ENCODE data around the gene TMCC1.
"Not testable (repeated sequence)": the region's sequence is repeated elsewhere in the genome, so short reads cannot be mapped to it uniquely, and the experiment has no call there.

Gene TMCC1

DNA sequence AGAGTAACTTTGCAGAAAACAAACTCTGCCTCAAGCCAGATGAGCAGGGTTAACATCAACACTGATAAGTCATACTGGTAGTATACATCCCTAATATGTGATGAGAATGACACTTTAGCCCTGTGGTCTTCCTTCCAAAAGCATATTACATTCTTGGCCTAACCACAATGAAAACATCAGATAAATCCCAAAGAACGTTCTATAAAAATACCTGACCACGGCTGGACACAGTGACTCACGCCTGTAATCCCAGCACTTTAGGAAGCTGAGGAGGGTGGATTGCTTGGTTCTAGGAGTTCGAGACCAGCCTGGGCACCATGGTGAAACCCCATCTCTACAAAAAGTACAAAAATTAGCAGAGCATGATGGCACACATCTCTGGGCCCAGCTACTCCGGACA is 4.7 kb downstream of the TMCC1 start:
- ChIA-PET POLR2A (no interaction called here), CTCF (no interaction called here)
- TF ChIP-seq FOXM1 (IDR thresholded peaks at IDR 0.05; ENCODE audit: borderline replicate concordance) (no peak), NFRKB (IDR thresholded peaks at IDR 0.05) (no peak), ELF4 (IDR thresholded peaks at IDR 0.05) (no peak), FOXA1 (IDR thresholded peaks at IDR 0.05) (no peak), TARDBP (IDR thresholded peaks at IDR 0.05) (no peak), L3MBTL2 (conservative IDR thresholded peaks at IDR 0.05) (no peak), HDGF (IDR thresholded peaks at IDR 0.05; ENCODE audit: borderline replicate concordance) (no peak), CTBP1 (IDR thresholded peaks at IDR 0.05; ENCODE audit: borderline replicate concordance) (no peak), SP1 (IDR thresholded peaks at IDR 0.05) (no peak), BHLHE40 (IDR thresholded peaks at IDR 0.05; ENCODE audit: borderline replicate concordance) (no peak), SUZ12 (IDR thresholded peaks at IDR 0.05) (no peak), ARNT (IDR thresholded peaks at IDR 0.05) (no peak), FOXK2 (IDR thresholded peaks at IDR 0.05) (no peak), ZNF384 (IDR thresholded peaks at IDR 0.05) (no peak)
- TF ChIP-seq, protein P1, sequence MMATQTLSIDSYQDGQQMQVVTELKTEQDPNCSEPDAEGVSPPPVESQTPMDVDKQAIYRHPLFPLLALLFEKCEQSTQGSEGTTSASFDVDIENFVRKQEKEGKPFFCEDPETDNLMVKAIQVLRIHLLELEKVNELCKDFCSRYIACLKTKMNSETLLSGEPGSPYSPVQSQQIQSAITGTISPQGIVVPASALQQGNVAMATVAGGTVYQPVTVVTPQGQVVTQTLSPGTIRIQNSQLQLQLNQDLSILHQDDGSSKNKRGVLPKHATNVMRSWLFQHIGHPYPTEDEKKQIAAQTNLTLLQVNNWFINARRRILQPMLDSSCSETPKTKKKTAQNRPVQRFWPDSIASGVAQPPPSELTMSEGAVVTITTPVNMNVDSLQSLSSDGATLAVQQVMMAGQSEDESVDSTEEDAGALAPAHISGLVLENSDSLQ (IDR thresholded peaks at IDR 0.05), result no peak
- DNase-seq (ENCODE audit: extremely low spot score), result no peak

DNA sequence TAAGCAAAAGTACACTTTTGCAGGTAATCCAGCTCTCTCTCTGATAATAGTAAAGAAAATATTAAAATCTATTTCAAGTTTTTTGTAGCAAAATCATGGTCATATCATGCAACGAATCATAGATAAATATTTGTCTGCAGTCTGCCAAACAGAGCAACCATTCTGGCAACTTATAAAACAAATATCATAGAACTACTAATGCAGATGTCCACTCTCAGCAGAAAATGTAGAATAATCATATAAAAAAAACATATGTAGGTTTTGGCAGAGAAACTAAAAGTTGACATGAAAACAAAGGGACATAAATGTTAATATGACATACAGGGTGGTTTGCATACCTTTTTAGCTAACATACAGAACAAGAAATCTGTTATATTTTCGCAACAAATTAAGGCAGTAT is 12.2 kb downstream of the TMCC1 start:
- POLR2A ChIA-PET, result no interaction called here
- CTCF ChIA-PET, result no interaction called here
- DNase-seq (ENCODE audit: extremely low spot score), result no peak
- TF ChIP-seq SUZ12 (IDR thresholded peaks at IDR 0.05), result no peak
- TF ChIP-seq, protein P1 (IDR thresholded peaks at IDR 0.05), result no peak
- no peak for TF ChIP-seq BHLHE40 (IDR thresholded peaks at IDR 0.05; ENCODE audit: borderline replicate concordance)
- TF ChIP-seq FOXA1 (IDR thresholded peaks at IDR 0.05), result no peak
- no peak for TF ChIP-seq LEF1 (IDR thresholded peaks at IDR 0.05; ENCODE audit: borderline replicate concordance)

- CTCF ChIA-PET, result no interaction called here
- POLR2A ChIA-PET, result interaction anchor here (0.7 to 1.1 kb wide), 2 partner anchors 14 to 81 kb away, joined by 3 read pairs; no protein-coding TSS in a partner anchor
- no peak for DNase-seq (ENCODE audit: extremely low spot score)
- TF ChIP-seq FOXM1 (IDR thresholded peaks at IDR 0.05; ENCODE audit: borderline replicate concordance) (no peak), TARDBP (IDR thresholded peaks at IDR 0.05) (no peak), SUZ12 (IDR thresholded peaks at IDR 0.05) (no peak), LEF1 (IDR thresholded peaks at IDR 0.05; ENCODE audit: borderline replicate concordance) (no peak), FOXA1 (IDR thresholded peaks at IDR 0.05) (no peak), ARNT (IDR thresholded peaks at IDR 0.05) (no peak), ZNF384 (IDR thresholded peaks at IDR 0.05) (no peak), ELF4 (IDR thresholded peaks at IDR 0.05) (no peak), CTBP1 (IDR thresholded peaks at IDR 0.05; ENCODE audit: borderline replicate concordance) (no peak), BHLHE40 (IDR thresholded peaks at IDR 0.05; ENCODE audit: borderline replicate concordance) (no peak), SP1 (IDR thresholded peaks at IDR 0.05) (no peak)
These were observed 15.2 kb downstream of the TMCC1 start for GRCh38 chr3:129878355-129878754.

- POLR2A ChIA-PET; DNase-seq (ENCODE audit: extremely low spot score); CTCF ChIA-PET: not testable (repeated sequence)
These were observed 19.0 kb downstream of the TMCC1 start for GRCh38 chr3:129874479-129874878.

GRCh38 chr3:129868912-129869311 is 24.6 kb downstream of the TMCC1 start:
- CTCF ChIA-PET, result interaction anchor here (0.6 kb wide), 1 partner anchor 11 kb away, joined by 5 read pairs; no protein-coding TSS in a partner anchor
- TF ChIP-seq TARDBP (IDR thresholded peaks at IDR 0.05), result no peak
- TF ChIP-seq FOXM1 (IDR thresholded peaks at IDR 0.05; ENCODE audit: borderline replicate concordance), result no peak
- TF ChIP-seq FOXA1 (IDR thresholded peaks at IDR 0.05), result no peak
- no peak for TF ChIP-seq SP1 (IDR thresholded peaks at IDR 0.05)
- no peak for TF ChIP-seq ZNF384 (IDR thresholded peaks at IDR 0.05)
- TF ChIP-seq ARNT (IDR thresholded peaks at IDR 0.05), result no peak
- no peak for TF ChIP-seq FOXK2 (IDR thresholded peaks at IDR 0.05)
- TF ChIP-seq L3MBTL2 (conservative IDR thresholded peaks at IDR 0.05), result no peak
- no peak for TF ChIP-seq HDGF (IDR thresholded peaks at IDR 0.05; ENCODE audit: borderline replicate concordance)
- DNase-seq (ENCODE audit: extremely low spot score), result no peak
- POLR2A ChIA-PET, result interaction anchor here (1.7 kb wide), 1 partner anchor 25 kb away, joined by 3 read pairs; the partner anchor contains the start of gene TMCC1

- DNase-seq (ENCODE audit: extremely low spot score), result no peak
- ChIA-PET CTCF (interaction anchor here (0.8 kb wide), 1 partner anchor 552 kb away, joined by 3 read pairs; a partner anchor contains a TSS), POLR2A (interaction anchor here (1.7 kb wide), 1 partner anchor 26 kb away, joined by 3 read pairs; the partner anchor contains the start of gene TMCC1)
- TF ChIP-seq L3MBTL2 (conservative IDR thresholded peaks at IDR 0.05) (no peak), TARDBP (IDR thresholded peaks at IDR 0.05) (no peak), SUZ12 (IDR thresholded peaks at IDR 0.05) (no peak), SP1 (IDR thresholded peaks at IDR 0.05) (no peak), FOXA1 (IDR thresholded peaks at IDR 0.05) (no peak), BHLHE40 (IDR thresholded peaks at IDR 0.05; ENCODE audit: borderline replicate concordance) (no peak), ARNT (IDR thresholded peaks at IDR 0.05) (no peak), NFRKB (IDR thresholded peaks at IDR 0.05) (no peak), ELF4 (IDR thresholded peaks at IDR 0.05) (no peak), FOXM1 (IDR thresholded peaks at IDR 0.05; ENCODE audit: borderline replicate concordance) (no peak), ZNF384 (IDR thresholded peaks at IDR 0.05) (no peak), HDGF (IDR thresholded peaks at IDR 0.05; ENCODE audit: borderline replicate concordance) (no peak)
- TF ChIP-seq, protein P1 (IDR thresholded peaks at IDR 0.05), result no peak
These were observed 25.9 kb downstream of the TMCC1 start for GRCh38 chr3:129867506-129868124.
